Heart left ventricle (tissue), 16 donors: ENCODE data around the gene IGSF6. TPM values are rescaled to one million over a fixed set of nuclear protein-coding genes. Genes with fewer than 3 reads are reported as not detected.

Source experiments
- ATAC-seq, 4 donors: fragments of 200-7000 bp; cut with Tn5 transposase; one replicate each; pipeline ENCODE4 v1.9.1; 2020 to 2022; ENCODE audit warnings: moderate library complexity in 4 of 4, mild to moderate bottlenecking in 3 of 4, moderate number of reproducible peaks in 1 of 4
- DNase-seq, 5 donors: peaks; one replicate each; pipeline ENCODE4 v3.0.0-alpha.2; 2020
- H3K27ac ChIP-seq, 12 donors: fragments of 200-600 bp; sonication (generic) in 4 of 12; one replicate each; pipeline versions ENCODE4 v1.5.0 to v1.8.0; 2016 to 2022; ENCODE audit warnings: mild to moderate bottlenecking in 2 of 12
- H3K27me3 ChIP-seq, 9 donors: fragments of 200-600 bp; sonication (generic) in 2 of 9; one replicate each; pipeline versions ENCODE4 v1.5.1 to v1.8.0; 2016 to 2022; ENCODE audit warnings: mild to moderate bottlenecking in 3 of 9
- H3K36me3 ChIP-seq, 9 donors: fragments of 200-600 bp; sonication (generic) in 2 of 9; one replicate each; pipeline versions ENCODE4 v1.5.0 to v1.8.0; 2018 to 2022; ENCODE audit warnings: mild to moderate bottlenecking in 2 of 9
- H3K4me1 ChIP-seq, 12 donors: fragments of 200-600 bp; sonication (generic) in 4 of 12; one replicate each; pipeline versions ENCODE4 v1.5.0 to v1.8.0; 2016 to 2022; ENCODE audit warnings: mild to moderate bottlenecking in 3 of 12
- H3K4me3 ChIP-seq, 12 donors: fragments of 200-600 bp; sonication (generic) in 4 of 12; one replicate each; pipeline versions ENCODE4 v1.5.0 to v1.8.0; 2017 to 2022; ENCODE audit warnings: mild to moderate bottlenecking in 9 of 12, moderate library complexity in 4 of 12
- H3K9me3 ChIP-seq, 12 donors: fragments of 200-600 bp; sonication (generic) in 4 of 12; one replicate each; pipeline versions ENCODE4 v1.5.0 to v1.8.0; 2016 to 2022; ENCODE audit warnings: mild to moderate bottlenecking in 1 of 12
- CTCF ChIP-seq, 12 donors: fragments of 200-600 bp; sonication (generic) in 4 of 12; IDR thresholded peaks; one replicate each; pipeline versions ENCODE4 v1.5.0 to v1.8.0; 2018 to 2022; ENCODE audit warnings: antibody characterized with exemption in 12 of 12, mild to moderate bottlenecking in 5 of 12
- POLR2A ChIP-seq, 2 donors: fragments of 450-650 bp; IDR thresholded peaks; one replicate each; pipeline ENCODE4 v1.6.1; 2017; ENCODE audit warnings: antibody characterized with exemption in 2 of 2, mild to moderate bottlenecking in 2 of 2, moderate library complexity in 2 of 2
- WGBS, 4 donors: extraction: QIAGEN DNeasy Blood & Tissue Kit in 2 of 4; methylation state at CpG; one replicate each; pipeline versions ENCODE4 v1.1.5 to v1.1.7; 2013 to 2018; 5-methylcytosine and 5-hydroxymethylcytosine counted together
- intact Hi-C, 10 donors: fragments of 100-400 bp; cut with DNase I; formaldehyde crosslinking; loops; one replicate each; pipeline versions ENCODE4 v1.11.1 to v1.14.2; 2022
- polyA plus RNA-seq, 2 donors: library from polyadenylated mRNA; stranded (reverse); fragments of 200-250 nt; gene quantifications; one replicate each; pipeline ENCODE4 v1.2.3, GENCODE V29; 2013
- total RNA-seq, 9 donors: library from RNA; depleted of rRNA in 2 of 9; stranded (reverse); fragments of >200 nt in 2 of 9; fragmentation: NEBNext Ultra II Directional in 3 of 9; extraction: Animal tissue kit (Norgen Biotek cat#: 25700) in 3 of 9; gene quantifications; one replicate each; pipeline versions ENCODE4 v1.1.0 to v1.2.4, GENCODE V29; 2016 to 2023
- donor health status: ischemic (EF 13 %, LVEDD 7.1; RV severe dilation, severe dysfunction).
- donor health status: healthy with polysubstance abuse.
- donor health status: DM: no; HTN: yes; CAD: no.
- donor health status: DM: no; HTN: no; CAD: no.
- donor health status: ischemic (EF 25% LVEDD 6.9; RV normal size, moderate dysfunction).
- donor health status: ischemic (EF 25% LVEDD 5.7; RV mildly dilated, moderate dysfunction).
- donor health status: healthy.
- donor health status: DM: yes; HTN: yes; CAD: no.
- donor health status: ischemic (EF 35%, LVEDD 5.7; RV mildly dilated, moderate dysfunction).
- donor health status: nonischemic (EF 11% LVEDD 7.7; RV severe dilation, severe dysfunction).
- donor health status: DM: yes; HTN: yes; CAD: no.
- donor health status: PGD.
- donor health status: ischemic (EF 29% LVEDD 5.4; RV normal size, mild dysfunction).
- donor health status: nonischemic (EF 23%, LVEDD 6.1; RV moderate dilation, normal function).

The IGSF6 gene
- total and polyA plus RNA-seq, 11 donors, result 0.56 to 45.0 (median 0.99) TPM

GRCh38 chr16:21614896-21615295 is 37.5 kb downstream of the IGSF6 start:
- Histone ChIP-seq H3K27me3 (no peaks in the 10 kb centered on the region), H3K27ac (no peak overlapping the region), H3K4me3 (no peak overlapping the region), H3K36me3 (peaks cover 0 to 30% (median 17%) of the 10 kb centered on the region in 9 donors), H3K4me1 (peaks cover 0 to 50% (median 21%) of the 10 kb centered on the region in 12 donors), H3K9me3 (no peaks in the 10 kb centered on the region)
- no peak for DNase-seq
- 96 to 100% (median 99%) methylated on average over 3 of the region's 3 CpGs for WGBS, 4 donors
- TF ChIP-seq POLR2A (IDR thresholded peaks at IDR 0.05), result no peak
- TF ChIP-seq CTCF (IDR thresholded peaks at IDR 0.05), result peak in 1 of 12 donors; percentile 6
- intact Hi-C loops, result no loop called here
- ATAC-seq, result no peak

GRCh38 chr16:21613781-21614180 is 38.6 kb downstream of the IGSF6 start:
- peaks cover 0 to 50% (median 23%) of the 10 kb centered on the region in 12 donors for H3K4me1 ChIP-seq
- no peaks in the 10 kb centered on the region for H3K9me3 ChIP-seq
- H3K36me3 ChIP-seq, result peaks cover 0 to 19% (median 10%) of the 10 kb centered on the region in 9 donors
- H3K4me3 ChIP-seq, result no peak overlapping the region
- WGBS, 4 donors, result 94 to 96% (median 95%) methylated on average over 2 of the region's 2 CpGs
- no peak overlapping the region for H3K27ac ChIP-seq
- TF ChIP-seq POLR2A (IDR thresholded peaks at IDR 0.05) (no peak), CTCF (IDR thresholded peaks at IDR 0.05) (no peak)
- H3K27me3 ChIP-seq, result no peaks in the 10 kb centered on the region
- ATAC-seq (no peak), DNase-seq (no peak)
- intact Hi-C loops, result no loop called here

- no peak overlapping the region for H3K4me3 ChIP-seq
- no peak for ATAC-seq
- no peak overlapping the region for H3K27ac ChIP-seq
- intact Hi-C loops, result no loop called here
- DNase-seq, result no peak
- peaks cover 0 to 53% (median 26%) of the 10 kb centered on the region in 12 donors for H3K4me1 ChIP-seq
- TF ChIP-seq CTCF (IDR thresholded peaks at IDR 0.05) (no peak), POLR2A (IDR thresholded peaks at IDR 0.05) (no peak)
- H3K36me3 ChIP-seq, result peaks cover 0 to 15% (median 7%) of the 10 kb centered on the region in 9 donors
- no peaks in the 10 kb centered on the region for H3K27me3 ChIP-seq
- 97 to 98% (median 98%) methylated on average over 4 of the region's 4 CpGs for WGBS, 4 donors
- H3K9me3 ChIP-seq, result no peaks in the 10 kb centered on the region
These were observed 39.0 kb downstream of the IGSF6 start for GRCh38 chr16:21613361-21613760.

GRCh38 chr16:21611556-21612384 is 40.6 kb downstream of the IGSF6 start:
- Histone ChIP-seq H3K4me3 (no peak overlapping the region), H3K27ac (peak overlapping the region in 3 of 12 donors; percentile 5 to 41 (median 7)), H3K36me3 (peaks cover 0 to 8% (median 0%) of the 10 kb centered on the region in 9 donors), H3K9me3 (no peaks in the 10 kb centered on the region), H3K27me3 (no peaks in the 10 kb centered on the region), H3K4me1 (peaks cover 0 to 65% (median 31%) of the 10 kb centered on the region in 12 donors)
- ATAC-seq (peak in 2 of 4 donors; percentile 29 to 36), DNase-seq (no peak)
- intact Hi-C loops, result no loop called here
- WGBS, 4 donors, result 45 to 53% (median 46%) methylated on average over 7 of the region's 7 CpGs
- no peak for TF ChIP-seq POLR2A (IDR thresholded peaks at IDR 0.05)
- TF ChIP-seq CTCF (IDR thresholded peaks at IDR 0.05), result no peak
